Measurements from ENCODE around the gene METTL24. TPM values are rescaled to one million over a fixed set of nuclear protein-coding genes. Genes with fewer than 3 reads are reported as not detected.
"Not testable (repeated sequence)": the region's sequence is repeated elsewhere in the genome, so short reads cannot be mapped to it uniquely, and the experiment has no call there.

METTL24 gene
- total RNA-seq, 2 donors from 2014 or later: 12.0 to 17.2 TPM

- intact Hi-C loops (cut with DNase I): no loop called here
- DNase-seq (ENCODE audit: low spot score): no peak
Observed at GRCh38 chr6:110366975-110367374, 8.8 kb upstream of the METTL24 start.

DNA sequence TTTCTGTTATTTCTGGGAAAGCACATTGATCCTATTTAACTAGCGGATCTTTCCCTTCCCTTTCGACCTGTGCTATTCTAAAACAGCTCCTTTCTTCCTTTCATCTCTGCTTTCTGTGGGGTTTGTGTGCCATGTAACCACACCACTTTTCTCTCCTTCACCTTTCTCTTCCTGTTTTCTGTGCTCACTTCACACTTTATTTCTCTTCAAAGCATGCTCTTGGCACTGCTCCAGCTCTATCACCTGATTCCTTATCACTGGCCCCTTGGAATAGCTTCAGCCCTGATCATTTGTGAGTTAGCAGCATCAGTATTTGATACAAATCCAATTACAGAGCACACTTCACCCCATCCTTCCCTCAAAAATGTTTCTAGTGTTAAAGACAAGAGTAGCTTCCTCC is 8.1 kb upstream of the METTL24 start:
- no peak for DNase-seq (ENCODE audit: low spot score)
- intact Hi-C loops (cut with DNase I): no loop called here

GRCh38 chr6:110364364-110365105 is 6.4 kb upstream of the METTL24 start:
- no peak for DNase-seq (ENCODE audit: low spot score)
- intact Hi-C loops (cut with DNase I): no loop called here

- intact Hi-C loops (cut with DNase I): no loop called here
- DNase-seq (ENCODE audit: low spot score): no peak
Observed at GRCh38 chr6:110363748-110364147, 5.6 kb upstream of the METTL24 start.

DNA sequence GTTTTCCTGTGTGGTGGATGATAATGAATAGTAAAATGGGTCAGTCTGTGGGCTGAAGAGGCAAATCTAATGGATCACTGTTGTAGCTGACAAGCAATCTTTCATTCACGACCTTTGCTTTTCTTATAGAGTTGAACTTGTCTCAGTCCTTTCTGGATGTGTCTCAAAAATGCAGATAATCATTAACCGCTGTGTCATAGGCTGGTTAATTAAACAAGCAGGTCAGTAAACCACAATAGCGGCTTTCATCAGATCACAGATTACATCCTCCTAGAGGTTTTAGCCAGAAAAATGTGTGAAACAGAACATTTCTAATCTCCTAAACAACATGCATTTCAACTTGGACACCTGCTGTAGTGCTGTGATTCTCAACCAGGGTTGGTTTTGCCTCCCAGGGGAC is 2.5 kb upstream of the METTL24 start:
- DNase-seq (ENCODE audit: low spot score): no peak
- intact Hi-C loops (cut with DNase I): no loop called here

GRCh38 chr6:110359556-110359955 is 1.4 kb upstream of the METTL24 start:
- intact Hi-C loops (cut with DNase I): no loop called here
- DNase-seq (ENCODE audit: low spot score): no peak

- intact Hi-C loops (cut with DNase I): no loop called here
- DNase-seq (ENCODE audit: low spot score): no peak
Observed at GRCh38 chr6:110358553-110359160, 508 bp upstream of the METTL24 start.

DNA sequence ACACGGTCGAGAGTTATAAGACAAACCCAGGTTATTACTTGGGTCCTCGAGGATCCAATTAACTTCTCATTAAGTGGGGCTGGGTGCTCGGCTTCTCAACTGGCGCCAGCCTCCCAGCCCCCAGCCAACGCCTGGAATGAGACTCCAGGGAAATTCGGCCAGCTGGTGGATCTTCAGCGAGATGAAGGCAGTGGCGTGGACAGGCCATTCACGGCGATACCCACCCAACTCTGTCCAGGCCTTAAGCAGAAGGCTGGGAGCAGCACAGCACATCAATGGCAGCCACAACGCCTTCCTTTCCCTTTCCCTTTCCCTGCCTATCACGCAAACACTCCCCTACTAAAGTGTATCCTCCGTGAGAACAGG is 868 bp downstream of the METTL24 start:
- intact Hi-C loops (cut with DNase I): no loop called here
- no peak for DNase-seq (ENCODE audit: low spot score)

GRCh38 chr6:110356778-110357177 is 1.4 kb downstream of the METTL24 start:
- DNase-seq (ENCODE audit: low spot score): no peak
- intact Hi-C loops (cut with DNase I): no loop called here

- intact Hi-C loops (cut with DNase I): no loop called here
Observed at GRCh38 chr6:110355727-110356126, 2.4 kb downstream of the METTL24 start.

GRCh38 chr6:110355022-110355421 is 3.1 kb downstream of the METTL24 start:
- no peak for DNase-seq (ENCODE audit: low spot score)
- intact Hi-C loops (cut with DNase I): no loop called here

More at GRCh38 chr6:110355727-110356126, 2.4 kb downstream of the METTL24 start:
- DNase-seq (ENCODE audit: low spot score): no peak

GRCh38 chr6:110354153-110354552 is 4.0 kb downstream of the METTL24 start:
- no peak for DNase-seq (ENCODE audit: low spot score)
- intact Hi-C loops (cut with DNase I): no loop called here

GRCh38 chr6:110353457-110354001 is 4.6 kb downstream of the METTL24 start:
- no peak for DNase-seq (ENCODE audit: low spot score)
- intact Hi-C loops (cut with DNase I): no loop called here

DNA sequence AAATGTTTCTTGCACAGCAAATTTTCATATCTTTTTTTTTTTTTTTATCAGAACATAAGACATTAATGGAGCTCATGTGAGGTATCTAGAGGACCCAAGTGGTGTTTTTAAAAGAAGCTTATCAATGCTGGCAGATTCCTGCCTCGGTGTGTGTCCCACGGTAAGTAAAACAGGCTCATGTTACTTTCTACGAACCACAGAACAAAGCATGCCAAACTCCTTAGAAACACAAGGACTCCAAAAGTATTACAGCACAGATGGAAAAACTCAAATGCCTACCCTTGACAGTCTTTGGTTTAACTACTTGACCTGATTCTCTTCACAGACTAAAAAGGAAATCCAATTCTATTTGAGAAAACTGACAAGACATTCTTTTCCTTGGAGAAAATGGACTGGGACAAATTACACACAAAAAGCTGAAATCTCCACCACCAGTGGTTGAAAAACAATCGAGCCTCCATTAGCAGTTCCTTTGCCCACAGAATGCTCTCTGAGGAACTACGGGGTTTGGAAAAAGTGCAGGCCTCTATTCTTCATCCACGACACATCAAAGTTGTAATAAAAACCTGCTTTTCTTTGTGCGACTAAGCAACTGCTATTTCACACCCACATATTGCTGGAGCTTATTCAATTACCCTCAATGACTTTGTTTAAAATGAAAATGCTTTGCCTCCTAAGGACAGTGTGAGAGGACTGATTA is 5.4 kb downstream of the METTL24 start:
- intact Hi-C loops (cut with DNase I): no loop called here

GRCh38 chr6:110351986-110352385 is 6.2 kb downstream of the METTL24 start:
- intact Hi-C loops (cut with DNase I): no loop called here
- DNase-seq (ENCODE audit: low spot score): no peak

More for the DNA sequence above, 5.4 kb downstream of the METTL24 start:
- DNase-seq (ENCODE audit: low spot score): no peak

GRCh38 chr6:110351546-110351945 is 6.6 kb downstream of the METTL24 start:
- intact Hi-C loops (cut with DNase I): no loop called here
- DNase-seq (ENCODE audit: low spot score): no peak

GRCh38 chr6:110350593-110350992 is 7.6 kb downstream of the METTL24 start:
- DNase-seq (ENCODE audit: low spot score); intact Hi-C loops (cut with DNase I): not testable (repeated sequence)

- no peak for DNase-seq (ENCODE audit: low spot score)
- intact Hi-C loops (cut with DNase I): no loop called here
Observed at GRCh38 chr6:110348961-110349690, 9.0 kb downstream of the METTL24 start.

DNA sequence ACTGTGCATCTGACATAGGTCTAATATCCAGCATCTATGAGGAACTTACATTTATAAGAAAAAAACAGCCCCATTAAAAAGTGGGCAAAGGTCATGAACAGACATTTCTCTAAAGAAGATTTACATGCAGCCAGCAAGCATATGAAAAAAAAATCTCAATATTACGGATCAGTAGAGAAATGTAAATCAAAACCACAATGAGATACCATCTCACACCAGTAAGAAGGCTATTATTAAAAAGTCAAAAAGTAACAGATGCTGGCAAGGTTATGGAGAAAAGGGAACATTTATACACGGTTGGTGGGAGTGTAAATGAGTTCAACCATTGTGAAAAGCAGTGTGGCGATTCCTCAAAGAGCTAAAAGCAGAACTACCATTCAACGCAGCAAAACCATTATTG is 13.1 kb downstream of the METTL24 start:
- intact Hi-C loops (cut with DNase I): no loop called here
- DNase-seq (ENCODE audit: low spot score): no peak

GRCh38 chr6:110342759-110343158 is 15.4 kb downstream of the METTL24 start:
- intact Hi-C loops (cut with DNase I): no loop called here
- DNase-seq (ENCODE audit: low spot score): no peak
